ENCODE results near the gene TRIM45.

DNA sequence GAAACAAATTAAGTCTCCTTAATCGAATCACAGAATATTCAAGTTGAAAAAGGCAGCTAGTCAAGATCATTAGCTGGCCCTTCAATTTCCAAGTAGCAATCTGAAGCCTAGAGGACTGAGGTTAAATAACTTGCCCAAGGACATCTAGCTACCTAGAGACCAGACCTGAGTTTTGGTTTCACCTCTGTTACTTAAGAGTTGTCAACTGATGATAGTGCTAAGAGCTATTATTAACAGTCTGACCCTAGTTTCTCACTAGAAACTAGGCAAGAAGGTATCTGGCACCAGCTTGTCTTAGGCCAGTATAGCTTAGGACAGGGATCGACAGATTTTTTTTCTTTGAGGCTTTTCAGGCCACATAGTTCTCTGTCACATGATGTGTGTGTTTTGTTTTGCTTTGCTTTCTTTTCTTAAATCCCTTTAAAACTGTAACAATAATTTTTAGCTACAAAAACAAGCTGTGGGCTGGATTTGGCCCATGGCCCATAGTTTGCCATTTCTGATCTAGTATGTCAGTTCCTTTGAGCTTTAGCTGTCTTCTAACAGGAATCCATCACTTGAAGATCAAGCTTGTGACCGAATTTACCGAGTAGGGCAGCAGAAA, 23.2 kb downstream of the TRIM45 start:
- TF ChIP-seq ZNF558 (tag by site-specific recombination; IDR thresholded peaks at IDR 0.05) = no peak
- no peak for TF ChIP-seq ZNF133 (tag by site-specific recombination; IDR thresholded peaks at IDR 0.05)
- TF ChIP-seq ZNF24 (tag by site-specific recombination; IDR thresholded peaks at IDR 0.05) = no peak
